Measurements from ENCODE around the gene PSRC1.

PSRC1 gene

GRCh38 chr1:109263234-109263596 lies 19.7 kb downstream of the PSRC1 start:
- peaks cover 5% of the 10 kb centered on the region for H3K4me1 ChIP-seq
- H3K9me3 ChIP-seq, result no peaks in the 10 kb centered on the region
- TF ChIP-seq CTCF (IDR thresholded peaks at IDR 0.05; ENCODE audit: low read depth, low read length), result no peak
- no peaks in the 10 kb centered on the region for H3K27me3 ChIP-seq
- peaks cover 8% of the 10 kb centered on the region for H3K36me3 ChIP-seq
- no peak overlapping the region for H3K4me3 ChIP-seq (ENCODE audit: low read depth, low read length)
- no peak for DNase-seq

- no peak for TF ChIP-seq CTCF (IDR thresholded peaks at IDR 0.05; ENCODE audit: low read depth, low read length)
- Histone ChIP-seq H3K27me3 (no peaks in the 10 kb centered on the region), H3K4me3 (ENCODE audit: low read depth, low read length) (no peak overlapping the region), H3K36me3 (peaks cover 8% of the 10 kb centered on the region), H3K4me1 (peaks cover 5% of the 10 kb centered on the region), H3K9me3 (no peaks in the 10 kb centered on the region)
- no peak for DNase-seq
Measured at GRCh38 chr1:109262231-109263055, 20.5 kb downstream of the PSRC1 start.

- Histone ChIP-seq H3K36me3 (peaks cover 8% of the 10 kb centered on the region), H3K9me3 (no peaks in the 10 kb centered on the region), H3K27me3 (no peaks in the 10 kb centered on the region), H3K4me1 (peaks cover 5% of the 10 kb centered on the region), H3K4me3 (ENCODE audit: low read depth, low read length) (no peak overlapping the region)
- DNase-seq, result no peak
- no peak for TF ChIP-seq CTCF (IDR thresholded peaks at IDR 0.05; ENCODE audit: low read depth, low read length)
Measured at GRCh38 chr1:109261578-109261977, 21.4 kb downstream of the PSRC1 start.

GRCh38 chr1:109261006-109261405 lies 21.9 kb downstream of the PSRC1 start:
- no peak for DNase-seq
- H3K36me3 ChIP-seq, result peaks cover 8% of the 10 kb centered on the region
- no peak for TF ChIP-seq CTCF (IDR thresholded peaks at IDR 0.05; ENCODE audit: low read depth, low read length)
- H3K9me3 ChIP-seq, result no peaks in the 10 kb centered on the region
- no peaks in the 10 kb centered on the region for H3K27me3 ChIP-seq
- no peak overlapping the region for H3K4me3 ChIP-seq (ENCODE audit: low read depth, low read length)
- peaks cover 5% of the 10 kb centered on the region for H3K4me1 ChIP-seq

- H3K27me3 ChIP-seq, result no peaks in the 10 kb centered on the region
- H3K36me3 ChIP-seq, result peaks cover 8% of the 10 kb centered on the region
- no peak for TF ChIP-seq CTCF (IDR thresholded peaks at IDR 0.05; ENCODE audit: low read depth, low read length)
- H3K4me3 ChIP-seq (ENCODE audit: low read depth, low read length), result no peak overlapping the region
- peaks cover 11% of the 10 kb centered on the region for H3K4me1 ChIP-seq
- no peak for DNase-seq
- no peaks in the 10 kb centered on the region for H3K9me3 ChIP-seq
Measured at GRCh38 chr1:109259674-109260557, 23.0 kb downstream of the PSRC1 start.

All from BE2C (cell line).